RPMI8226 (cell line): ENCODE measurements around the gene C1QTNF6.
"Not testable (repeated sequence)": the region's sequence is repeated elsewhere in the genome, so short reads cannot be mapped to it uniquely, and the experiment has no call there.

ENCODE experiments used
- DNase-seq: peaks from one replicate; pipeline ENCODE4 v3.0.0-alpha.2; 2015

C1QTNF6 gene

GRCh38 chr22:37187891-37188761 is at the start of gene C1QTNF6:
C1QTNF6 (minus strand) TSS chr22:37188247; CDS start chr22:37188213, 34 bp downstream.
- no peak for DNase-seq

GRCh38 chr22:37235897-37236607 is 48.0 kb upstream of the C1QTNF6 start:
- no peak for DNase-seq

GRCh38 chr22:37234736-37235711 is 47.0 kb upstream of the C1QTNF6 start:
- DNase-seq: no peak

GRCh38 chr22:37233751-37234631 is 45.9 kb upstream of the C1QTNF6 start:
- no peak for DNase-seq

GRCh38 chr22:37233371-37233750 is 45.3 kb upstream of the C1QTNF6 start:
- not testable (repeated sequence) for DNase-seq

GRCh38 chr22:37232140-37232998 is 44.3 kb upstream of the C1QTNF6 start:
- no peak for DNase-seq

GRCh38 chr22:37231406-37232139 is 43.5 kb upstream of the C1QTNF6 start:
- no peak for DNase-seq

- peak; percentile 87 for DNase-seq
These were observed 42.8 kb upstream of the C1QTNF6 start for GRCh38 chr22:37230673-37231405.

- peak; percentile 89 for DNase-seq
These were observed 42.0 kb upstream of the C1QTNF6 start for GRCh38 chr22:37229805-37230672.

- DNase-seq: peak; percentile 44
These were observed 41.2 kb upstream of the C1QTNF6 start for GRCh38 chr22:37229012-37229804.

GRCh38 chr22:37228106-37229011 is 40.3 kb upstream of the C1QTNF6 start:
- no peak for DNase-seq

GRCh38 chr22:37226514-37226913 is 38.5 kb upstream of the C1QTNF6 start:
- DNase-seq: no peak

- no peak for DNase-seq
These were observed 38.0 kb upstream of the C1QTNF6 start for GRCh38 chr22:37226087-37226486.

GRCh38 chr22:37225481-37225880 is 37.4 kb upstream of the C1QTNF6 start:
- DNase-seq: no peak

GRCh38 chr22:37224757-37225420 is 36.8 kb upstream of the C1QTNF6 start:
- DNase-seq: no peak
